Thoracic aorta (tissue), 2 donors: ENCODE results near the gene MED17. TPM values are rescaled to one million over a fixed set of nuclear protein-coding genes. Genes with fewer than 3 reads are reported as not detected.
"Not testable (repeated sequence)": the region's sequence is repeated elsewhere in the genome, so short reads cannot be mapped to it uniquely, and the experiment has no call there.

Source experiments
- ATAC-seq: fragments of 150-250 bp; one replicate; pipeline ENCODE4 v1.8.0; 2017; ENCODE audit warnings: low read depth; ENCODE audit not compliant: insufficient number of reproducible peaks, low FRiP score
- DNase-seq: peaks from one replicate; pipeline ENCODE4 v3.0.0-alpha.2; 2020; ENCODE audit warnings: low spot score
- H3K27ac ChIP-seq, 2 donors: fragments of 200-600 bp; sonication (generic); 1 replicate in 1 of 2; 2 replicates in 1 of 2; pipeline ENCODE4 v1.5.1; 2016; ENCODE audit warnings: mild to moderate bottlenecking in 2 of 2, moderate library complexity in 2 of 2
- H3K27me3 ChIP-seq: fragments of 200-600 bp; sonication (generic); replicated peaks from 2 replicates; pipeline ENCODE4 v1.6.0; 2016; ENCODE audit warnings: mild to moderate bottlenecking; ENCODE audit not compliant: insufficient read depth
- H3K36me3 ChIP-seq: fragments of 200-600 bp; sonication (generic); one replicate; pipeline ENCODE4 v1.5.1; 2016
- H3K4me1 ChIP-seq, 2 donors: fragments of 200-600 bp; sonication (generic); 1 replicate in 1 of 2; 2 replicates in 1 of 2; pipeline versions ENCODE4 v1.5.1 to v1.6.0; 2016; ENCODE audit warnings: low read depth in 2 of 2, mild to moderate bottlenecking in 1 of 2; ENCODE audit not compliant: control insufficient read depth in 1 of 2
- H3K4me3 ChIP-seq: fragments of 200-600 bp; sonication (generic); 2 replicates; pipeline ENCODE4 v1.5.1; 2016; ENCODE audit warnings: mild to moderate bottlenecking
- H3K9me3 ChIP-seq: fragments of 200-600 bp; sonication (generic); 2 replicates; pipeline ENCODE4 v1.5.1; 2016
- total RNA-seq, 2 donors: library from RNA; depleted of rRNA; stranded (reverse); fragments of >200 nt; gene quantifications; one replicate each; pipeline versions ENCODE4 v1.1.0 to v1.2.3, GENCODE V29; 2016
- TF ChIP-seq, protein P1 (sequence below): fragments of 200-600 bp; sonication (generic); IDR thresholded peaks from one replicate; pipeline ENCODE4 v1.5.1; 2019; ENCODE audit warnings: antibody characterized with exemption

The MED17 gene
- total RNA-seq, 2 donors from 2014 or later, result 12.3 to 32.7 TPM

- H3K27ac ChIP-seq, result no peak overlapping the region
- TF ChIP-seq, protein P1, sequence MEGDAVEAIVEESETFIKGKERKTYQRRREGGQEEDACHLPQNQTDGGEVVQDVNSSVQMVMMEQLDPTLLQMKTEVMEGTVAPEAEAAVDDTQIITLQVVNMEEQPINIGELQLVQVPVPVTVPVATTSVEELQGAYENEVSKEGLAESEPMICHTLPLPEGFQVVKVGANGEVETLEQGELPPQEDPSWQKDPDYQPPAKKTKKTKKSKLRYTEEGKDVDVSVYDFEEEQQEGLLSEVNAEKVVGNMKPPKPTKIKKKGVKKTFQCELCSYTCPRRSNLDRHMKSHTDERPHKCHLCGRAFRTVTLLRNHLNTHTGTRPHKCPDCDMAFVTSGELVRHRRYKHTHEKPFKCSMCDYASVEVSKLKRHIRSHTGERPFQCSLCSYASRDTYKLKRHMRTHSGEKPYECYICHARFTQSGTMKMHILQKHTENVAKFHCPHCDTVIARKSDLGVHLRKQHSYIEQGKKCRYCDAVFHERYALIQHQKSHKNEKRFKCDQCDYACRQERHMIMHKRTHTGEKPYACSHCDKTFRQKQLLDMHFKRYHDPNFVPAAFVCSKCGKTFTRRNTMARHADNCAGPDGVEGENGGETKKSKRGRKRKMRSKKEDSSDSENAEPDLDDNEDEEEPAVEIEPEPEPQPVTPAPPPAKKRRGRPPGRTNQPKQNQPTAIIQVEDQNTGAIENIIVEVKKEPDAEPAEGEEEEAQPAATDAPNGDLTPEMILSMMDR, result no peak
- no peak overlapping the region for H3K4me3 ChIP-seq
- H3K4me1 ChIP-seq, result no peaks in the 10 kb centered on the region
- ATAC-seq (no peak), DNase-seq (no peak)
- H3K36me3 ChIP-seq, result no peaks in the 10 kb centered on the region
- no peaks in the 10 kb centered on the region for H3K9me3 ChIP-seq
- no peaks in the 10 kb centered on the region for H3K27me3 ChIP-seq
Observed at GRCh38 chr11:93772123-93772522, 12.0 kb upstream of the MED17 start.

DNA sequence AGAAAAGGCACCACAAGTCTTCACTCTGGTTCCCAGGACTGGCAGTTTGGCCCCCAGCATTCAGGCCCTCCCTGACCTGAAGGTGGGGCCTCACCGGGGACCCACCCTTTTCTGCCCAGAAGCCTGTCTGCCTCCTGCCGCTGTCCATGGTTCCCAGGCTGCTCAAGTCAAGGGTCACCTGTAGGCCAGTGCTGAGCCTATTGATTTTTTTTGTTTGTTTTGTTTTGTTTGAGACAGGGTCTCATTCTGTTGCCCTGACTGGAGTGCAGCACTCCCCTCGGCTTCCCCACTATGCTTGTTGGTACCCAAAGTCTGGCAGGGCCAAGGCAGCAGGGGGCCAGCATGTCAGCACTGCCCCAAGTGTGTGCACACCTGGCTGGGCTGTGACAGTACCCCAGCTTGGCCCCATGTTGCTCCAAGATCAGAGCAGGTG, 11.0 kb upstream of the MED17 start:
- Histone ChIP-seq H3K4me3 (no peak overlapping the region), H3K4me1 (no peaks in the 10 kb centered on the region), H3K27me3 (no peaks in the 10 kb centered on the region), H3K27ac (no peak overlapping the region), H3K9me3 (no peaks in the 10 kb centered on the region), H3K36me3 (no peaks in the 10 kb centered on the region)
- TF ChIP-seq, protein P1, result no peak
- ATAC-seq (no peak), DNase-seq (no peak)

DNA sequence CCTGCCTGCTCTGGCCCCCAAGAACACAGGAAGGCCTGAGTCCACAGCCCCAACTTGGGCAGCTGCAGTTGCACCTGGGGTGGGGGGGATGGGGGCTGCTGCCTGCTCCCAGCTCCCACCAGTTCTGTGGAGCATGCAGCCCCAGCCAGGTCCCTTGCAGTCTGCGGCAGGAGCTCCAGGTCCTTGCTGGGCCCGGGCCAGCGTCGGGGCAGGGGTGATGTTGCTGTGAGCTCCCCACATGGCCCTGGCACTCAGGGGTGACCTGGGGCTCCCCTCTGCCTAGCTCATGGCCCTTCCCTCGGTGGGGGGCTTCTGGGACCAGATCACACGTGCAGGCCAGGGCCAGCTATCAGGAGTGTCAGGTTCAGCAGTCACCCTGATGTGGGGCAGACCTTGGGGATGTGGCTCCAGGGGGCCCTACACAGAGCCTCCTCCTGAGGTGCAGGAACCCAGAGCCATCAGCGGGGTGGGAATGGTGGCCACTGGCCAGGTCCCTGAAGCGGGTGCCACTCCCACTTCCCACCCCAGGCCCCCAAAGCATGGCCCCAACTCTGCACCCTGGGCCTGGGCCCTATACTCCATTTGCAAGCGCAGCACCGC, 10.4 kb upstream of the MED17 start:
- TF ChIP-seq, protein P1, result no peak

GRCh38 chr11:93774560-93774959, 9.5 kb upstream of the MED17 start:
- ATAC-seq, H3K27ac ChIP-seq, H3K4me3 ChIP-seq, H3K9me3 ChIP-seq, H3K4me1 ChIP-seq, DNase-seq, H3K36me3 ChIP-seq, H3K27me3 ChIP-seq: not testable (repeated sequence)

More for the DNA sequence above, 10.4 kb upstream of the MED17 start:
- Histone ChIP-seq H3K9me3 (no peaks in the 10 kb centered on the region), H3K4me3 (no peak overlapping the region), H3K27me3 (no peaks in the 10 kb centered on the region), H3K27ac (no peak overlapping the region), H3K36me3 (no peaks in the 10 kb centered on the region), H3K4me1 (no peaks in the 10 kb centered on the region)
- no peak for DNase-seq
- no peak for ATAC-seq

DNA sequence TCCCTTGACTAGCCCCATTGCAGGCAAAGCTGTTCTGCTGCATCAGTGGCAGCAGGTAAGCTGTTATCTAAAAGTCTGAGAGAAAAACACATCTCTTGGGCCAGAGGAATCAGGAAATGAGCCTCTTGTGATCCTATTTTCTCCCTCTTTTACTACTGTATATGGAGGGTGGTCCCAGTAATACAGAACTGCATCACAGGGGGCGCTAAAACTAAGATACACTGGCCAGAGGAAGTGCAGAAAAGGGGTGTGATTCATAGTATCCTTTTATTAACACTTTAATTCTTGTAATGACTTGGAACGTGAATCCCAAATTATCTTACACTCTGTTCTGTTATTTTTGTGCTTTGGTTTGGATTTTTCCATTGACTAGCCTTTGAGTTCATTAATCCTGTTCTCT, 8.8 kb upstream of the MED17 start:
- ATAC-seq (no peak), DNase-seq (no peak)
- Histone ChIP-seq H3K4me1 (no peaks in the 10 kb centered on the region), H3K36me3 (no peaks in the 10 kb centered on the region), H3K4me3 (no peak overlapping the region), H3K27me3 (no peaks in the 10 kb centered on the region), H3K27ac (no peak overlapping the region), H3K9me3 (no peaks in the 10 kb centered on the region)
- TF ChIP-seq, protein P1, result no peak

DNA sequence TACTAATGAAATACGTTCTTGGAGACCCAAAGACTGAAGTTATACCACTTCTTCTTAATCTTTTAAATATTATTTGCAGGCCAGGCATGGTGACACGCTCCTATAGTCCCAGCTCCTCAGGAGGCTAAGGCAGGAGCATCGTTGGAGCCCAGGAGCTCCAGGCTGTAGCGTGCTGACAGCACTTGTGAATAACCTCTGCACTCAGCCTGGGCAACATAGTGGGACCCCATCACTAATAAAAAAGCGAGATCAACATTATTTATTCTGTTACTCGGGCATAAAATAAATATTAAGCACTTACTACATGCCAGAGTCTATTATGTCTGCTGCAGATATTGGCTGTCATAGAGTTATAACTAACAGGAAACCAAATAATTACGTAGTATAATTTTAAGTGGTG, 720 bp upstream of the MED17 start:
- no peak for ATAC-seq
- no peaks in the 10 kb centered on the region for H3K27me3 ChIP-seq
- TF ChIP-seq, protein P1, result no peak
- peak overlapping the region; percentile 90 for H3K4me3 ChIP-seq
- H3K4me1 ChIP-seq, result peaks cover 21 to 33% of the 10 kb centered on the region in 2 donors
- no peaks in the 10 kb centered on the region for H3K9me3 ChIP-seq
- peak overlapping the region in 1 of 2 donors; percentile 90 for H3K27ac ChIP-seq
- H3K36me3 ChIP-seq, result no peaks in the 10 kb centered on the region
- no peak for DNase-seq
